ENCODE measurements around the gene SH2D3C.

DNA sequence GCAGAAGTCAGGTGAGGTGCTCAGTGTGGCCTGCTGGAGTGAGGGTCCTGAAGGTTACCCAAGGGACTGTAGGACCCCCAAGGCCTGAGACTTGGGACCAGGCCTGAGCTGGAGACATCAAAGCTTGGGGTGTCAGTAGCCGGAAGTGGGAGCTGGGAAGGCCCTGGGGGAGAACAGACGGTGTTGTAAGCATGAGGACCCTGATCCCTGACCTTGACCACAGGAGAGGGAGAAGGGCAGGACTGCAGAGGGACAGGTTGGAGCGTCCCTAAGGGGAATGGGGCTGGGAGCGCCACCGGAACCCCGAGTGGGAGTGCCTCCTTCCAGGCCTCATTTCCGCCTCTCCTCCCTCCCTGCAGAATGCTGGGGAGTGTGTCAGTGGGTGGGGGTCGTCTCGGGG is 62.1 kb downstream of the SH2D3C start:
- TF ChIP-seq, protein P1, sequence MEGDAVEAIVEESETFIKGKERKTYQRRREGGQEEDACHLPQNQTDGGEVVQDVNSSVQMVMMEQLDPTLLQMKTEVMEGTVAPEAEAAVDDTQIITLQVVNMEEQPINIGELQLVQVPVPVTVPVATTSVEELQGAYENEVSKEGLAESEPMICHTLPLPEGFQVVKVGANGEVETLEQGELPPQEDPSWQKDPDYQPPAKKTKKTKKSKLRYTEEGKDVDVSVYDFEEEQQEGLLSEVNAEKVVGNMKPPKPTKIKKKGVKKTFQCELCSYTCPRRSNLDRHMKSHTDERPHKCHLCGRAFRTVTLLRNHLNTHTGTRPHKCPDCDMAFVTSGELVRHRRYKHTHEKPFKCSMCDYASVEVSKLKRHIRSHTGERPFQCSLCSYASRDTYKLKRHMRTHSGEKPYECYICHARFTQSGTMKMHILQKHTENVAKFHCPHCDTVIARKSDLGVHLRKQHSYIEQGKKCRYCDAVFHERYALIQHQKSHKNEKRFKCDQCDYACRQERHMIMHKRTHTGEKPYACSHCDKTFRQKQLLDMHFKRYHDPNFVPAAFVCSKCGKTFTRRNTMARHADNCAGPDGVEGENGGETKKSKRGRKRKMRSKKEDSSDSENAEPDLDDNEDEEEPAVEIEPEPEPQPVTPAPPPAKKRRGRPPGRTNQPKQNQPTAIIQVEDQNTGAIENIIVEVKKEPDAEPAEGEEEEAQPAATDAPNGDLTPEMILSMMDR (IDR thresholded peaks at IDR 0.05): no peak
- TF ChIP-seq POLR2A (IDR thresholded peaks at IDR 0.05; ENCODE audit: low read length) (no peak), RAD21 (conservative IDR thresholded peaks at IDR 0.05 in 1 of 2, IDR thresholded peaks at IDR 0.05 in 1 of 2) (no peak), JUN (IDR thresholded peaks at IDR 0.05) (no peak)

Measured in A549 (cell line).